ENCODE measurements around the gene SDF4.

SDF4 gene

GRCh38 chr1:1202831-1203560, 28.8 kb downstream of the SDF4 start:
- TF ChIP-seq CTBP1 (IDR thresholded peaks at IDR 0.05; ENCODE audit: borderline replicate concordance) = no peak
- TF ChIP-seq FOXA1 (IDR thresholded peaks at IDR 0.05) = no peak
- TF ChIP-seq ELF4 (IDR thresholded peaks at IDR 0.05) = no peak
- no peak for TF ChIP-seq LEF1 (IDR thresholded peaks at IDR 0.05; ENCODE audit: borderline replicate concordance)
- no peak for TF ChIP-seq HDGF (IDR thresholded peaks at IDR 0.05; ENCODE audit: borderline replicate concordance)
- no peak for TF ChIP-seq NFRKB (IDR thresholded peaks at IDR 0.05)
- no peak for TF ChIP-seq BHLHE40 (IDR thresholded peaks at IDR 0.05; ENCODE audit: borderline replicate concordance)
- TF ChIP-seq TARDBP (IDR thresholded peaks at IDR 0.05) = no peak
- no peak for TF ChIP-seq ARNT (IDR thresholded peaks at IDR 0.05)
- TF ChIP-seq FOXM1 (IDR thresholded peaks at IDR 0.05; ENCODE audit: borderline replicate concordance) = no peak
- TF ChIP-seq, protein P1, sequence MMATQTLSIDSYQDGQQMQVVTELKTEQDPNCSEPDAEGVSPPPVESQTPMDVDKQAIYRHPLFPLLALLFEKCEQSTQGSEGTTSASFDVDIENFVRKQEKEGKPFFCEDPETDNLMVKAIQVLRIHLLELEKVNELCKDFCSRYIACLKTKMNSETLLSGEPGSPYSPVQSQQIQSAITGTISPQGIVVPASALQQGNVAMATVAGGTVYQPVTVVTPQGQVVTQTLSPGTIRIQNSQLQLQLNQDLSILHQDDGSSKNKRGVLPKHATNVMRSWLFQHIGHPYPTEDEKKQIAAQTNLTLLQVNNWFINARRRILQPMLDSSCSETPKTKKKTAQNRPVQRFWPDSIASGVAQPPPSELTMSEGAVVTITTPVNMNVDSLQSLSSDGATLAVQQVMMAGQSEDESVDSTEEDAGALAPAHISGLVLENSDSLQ (IDR thresholded peaks at IDR 0.05) = no peak
- TF ChIP-seq ZNF384 (IDR thresholded peaks at IDR 0.05) = no peak
- TF ChIP-seq FOXK2 (IDR thresholded peaks at IDR 0.05) = no peak
- no peak for TF ChIP-seq SP1 (IDR thresholded peaks at IDR 0.05)
- TF ChIP-seq SUZ12 (IDR thresholded peaks at IDR 0.05) = no peak
- TF ChIP-seq L3MBTL2 (conservative IDR thresholded peaks at IDR 0.05) = no peak
- CTCF ChIA-PET = no interaction called here
- POLR2A ChIA-PET = no interaction called here
- no peak for DNase-seq (ENCODE audit: extremely low spot score)

DNA sequence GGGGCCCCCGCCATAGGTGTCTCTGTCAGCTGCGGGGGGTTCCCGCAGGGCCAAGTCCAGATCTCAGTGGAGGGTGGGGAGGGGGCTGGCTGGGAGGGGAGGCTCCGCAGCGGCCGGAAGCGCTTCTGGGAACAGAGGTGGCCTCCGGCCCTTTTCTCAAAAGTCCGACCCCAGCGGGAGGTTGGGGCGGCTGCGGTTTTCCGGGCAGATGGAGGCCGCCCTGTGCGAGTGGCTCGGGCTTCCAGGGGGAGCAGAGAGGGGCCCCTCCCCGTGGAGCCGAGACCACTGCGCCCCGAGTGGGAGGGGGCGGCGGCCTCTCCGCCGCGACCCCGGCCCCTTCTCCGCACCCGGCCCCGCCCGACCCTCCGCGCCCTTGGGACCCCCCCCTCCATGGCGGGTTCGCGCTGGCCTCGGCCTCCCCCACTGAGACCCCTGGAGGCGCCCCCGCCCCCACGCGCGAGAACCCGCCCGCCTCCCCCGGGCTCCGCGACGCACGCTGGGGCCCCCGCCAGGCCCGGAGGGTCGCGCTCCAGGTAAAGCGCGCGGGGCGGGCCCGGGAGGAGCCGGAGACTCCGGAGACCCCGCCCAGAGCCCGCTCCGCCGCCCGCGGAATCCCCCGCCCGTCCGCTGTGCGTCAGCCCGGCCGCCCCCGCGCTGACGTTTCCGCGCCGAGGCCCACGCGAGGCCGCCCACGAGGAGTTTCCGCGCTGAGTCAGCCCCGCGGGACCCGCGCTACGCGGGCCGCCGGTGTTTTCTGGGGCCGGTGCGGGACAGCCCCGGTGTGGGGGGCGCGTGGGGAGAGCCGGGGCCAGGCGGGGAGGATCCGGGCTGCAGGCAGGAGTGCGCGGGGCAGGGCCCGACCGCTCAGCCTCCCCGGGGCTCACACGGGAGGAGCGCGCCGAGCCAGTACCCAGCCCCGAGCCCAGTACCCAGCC, 30.7 kb downstream of the SDF4 start:
- CTCF ChIA-PET = no interaction called here
- TF ChIP-seq TARDBP (IDR thresholded peaks at IDR 0.05) = 0 out of 2 replicates have a peak, but pooled peaks have one; percentile 39
- TF ChIP-seq, protein P1 (IDR thresholded peaks at IDR 0.05) = no peak
- TF ChIP-seq FOXM1 (IDR thresholded peaks at IDR 0.05; ENCODE audit: borderline replicate concordance) = 0 out of 2 replicates have a peak, but pooled peaks have one; percentile 54
- TF ChIP-seq SUZ12 (IDR thresholded peaks at IDR 0.05) = no peak
- peak; percentile 64 for DNase-seq (ENCODE audit: extremely low spot score)
- POLR2A ChIA-PET = interaction anchor here (0.8 kb wide), 1 partner anchor 22 kb away, joined by 3 read pairs; no protein-coding TSS in a partner anchor

DNA sequence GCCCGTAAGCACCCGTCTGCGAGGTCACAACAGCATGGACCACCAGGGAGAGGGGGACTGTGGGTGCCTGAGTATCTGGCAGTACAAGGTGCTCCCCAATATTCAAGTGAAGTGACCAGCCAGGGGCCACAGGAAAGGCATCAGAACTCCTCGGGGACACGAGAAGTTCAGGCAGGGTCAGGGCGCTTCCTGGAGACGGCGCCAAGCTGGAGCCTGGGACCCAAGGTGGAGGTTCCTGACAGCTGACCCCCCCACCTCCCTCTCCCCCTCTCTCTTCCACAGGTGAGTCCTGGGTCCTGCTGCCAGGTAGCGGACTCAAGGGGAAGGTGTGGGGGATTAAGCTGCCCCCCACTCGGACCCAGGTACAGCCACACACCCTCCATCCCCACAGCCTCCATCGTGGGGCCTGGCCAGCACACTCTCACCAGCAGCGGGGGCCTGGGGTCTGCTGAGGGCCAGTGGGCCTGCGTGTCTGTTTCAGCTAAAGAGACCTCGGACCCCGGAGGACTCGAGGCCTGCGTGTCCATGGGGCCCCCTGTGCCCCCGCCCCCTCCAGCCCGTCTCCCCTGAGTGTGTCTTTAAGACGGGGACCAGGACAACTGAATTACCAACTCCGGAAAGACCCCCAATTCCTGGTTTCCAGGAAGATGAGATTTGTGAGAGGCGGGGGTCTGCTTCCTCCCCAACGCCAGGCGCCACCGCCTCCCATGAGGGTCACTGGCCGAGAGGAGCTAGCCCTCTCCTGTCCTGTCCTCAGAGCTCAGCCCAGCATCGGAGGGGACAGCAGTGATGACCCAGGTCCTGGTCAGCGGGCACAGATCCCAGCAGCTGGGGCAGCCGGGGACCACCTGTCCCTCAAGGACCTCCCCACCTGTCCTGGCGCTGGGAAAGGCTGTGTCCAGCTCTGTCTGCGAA, 31.6 kb downstream of the SDF4 start:
- ChIA-PET CTCF (no interaction called here), POLR2A (interaction anchor here (0.8 kb wide), 1 partner anchor 23 kb away, joined by 3 read pairs; no protein-coding TSS in a partner anchor)
- TF ChIP-seq, protein P1 (IDR thresholded peaks at IDR 0.05) = no peak
- TF ChIP-seq LEF1 (IDR thresholded peaks at IDR 0.05; ENCODE audit: borderline replicate concordance) = no peak
- no peak for TF ChIP-seq SUZ12 (IDR thresholded peaks at IDR 0.05)
- no peak for TF ChIP-seq L3MBTL2 (conservative IDR thresholded peaks at IDR 0.05)
- TF ChIP-seq FOXM1 (IDR thresholded peaks at IDR 0.05; ENCODE audit: borderline replicate concordance) = no peak
- no peak for TF ChIP-seq FOXA1 (IDR thresholded peaks at IDR 0.05)
- no peak for TF ChIP-seq ARNT (IDR thresholded peaks at IDR 0.05)
- TF ChIP-seq TARDBP (IDR thresholded peaks at IDR 0.05) = no peak
- TF ChIP-seq SP1 (IDR thresholded peaks at IDR 0.05) = no peak
- TF ChIP-seq ELF4 (IDR thresholded peaks at IDR 0.05) = no peak
- TF ChIP-seq HDGF (IDR thresholded peaks at IDR 0.05; ENCODE audit: borderline replicate concordance) = no peak
- no peak for TF ChIP-seq CTBP1 (IDR thresholded peaks at IDR 0.05; ENCODE audit: borderline replicate concordance)
- no peak for TF ChIP-seq BHLHE40 (IDR thresholded peaks at IDR 0.05; ENCODE audit: borderline replicate concordance)
- TF ChIP-seq ZNF384 (IDR thresholded peaks at IDR 0.05) = no peak
- TF ChIP-seq NFRKB (IDR thresholded peaks at IDR 0.05) = no peak
- TF ChIP-seq FOXK2 (IDR thresholded peaks at IDR 0.05) = no peak
- DNase-seq (ENCODE audit: extremely low spot score) = no peak

GRCh38 chr1:1199141-1199960, 32.5 kb downstream of the SDF4 start:
- DNase-seq (ENCODE audit: extremely low spot score) = no peak
- CTCF ChIA-PET = no interaction called here
- POLR2A ChIA-PET = no interaction called here
- TF ChIP-seq, protein P1 (IDR thresholded peaks at IDR 0.05) = no peak
- TF ChIP-seq HDGF (IDR thresholded peaks at IDR 0.05; ENCODE audit: borderline replicate concordance) = no peak
- no peak for TF ChIP-seq SP1 (IDR thresholded peaks at IDR 0.05)
- TF ChIP-seq CTBP1 (IDR thresholded peaks at IDR 0.05; ENCODE audit: borderline replicate concordance) = no peak
- no peak for TF ChIP-seq LEF1 (IDR thresholded peaks at IDR 0.05; ENCODE audit: borderline replicate concordance)
- no peak for TF ChIP-seq BHLHE40 (IDR thresholded peaks at IDR 0.05; ENCODE audit: borderline replicate concordance)
- TF ChIP-seq NFRKB (IDR thresholded peaks at IDR 0.05) = no peak
- no peak for TF ChIP-seq ARNT (IDR thresholded peaks at IDR 0.05)
- no peak for TF ChIP-seq FOXA1 (IDR thresholded peaks at IDR 0.05)
- TF ChIP-seq FOXK2 (IDR thresholded peaks at IDR 0.05) = no peak
- no peak for TF ChIP-seq SUZ12 (IDR thresholded peaks at IDR 0.05)
- no peak for TF ChIP-seq ZNF384 (IDR thresholded peaks at IDR 0.05)
- no peak for TF ChIP-seq TARDBP (IDR thresholded peaks at IDR 0.05)
- no peak for TF ChIP-seq L3MBTL2 (conservative IDR thresholded peaks at IDR 0.05)
